A549 (cell line): ENCODE measurements around the gene PTGER2.

Source experiments
- CBX8 ChIP-seq: fragments of 200-600 bp; sonication (generic); IDR thresholded peaks from 2 replicates; pipeline ENCODE4 v1.6.1; 2016
- CHD2 ChIP-seq: fragments of 150-350 bp; IDR thresholded peaks from 2 replicates; pipeline ENCODE4 v1.6.1; 2014; ENCODE audit warnings: low read length; ENCODE audit not compliant: partially characterized antibody
- PHF8 ChIP-seq: fragments of 200-600 bp; sonication (generic); IDR thresholded peaks from 2 replicates; pipeline ENCODE4 v1.6.1; 2016; ENCODE audit warnings: low read depth, mild to moderate bottlenecking, antibody characterized with exemption, moderate library complexity, borderline replicate concordance
- POLR2AphosphoS2 ChIP-seq: conservative IDR thresholded peaks from 2 replicates; pipeline ENCODE4 v1.6.1; 2012; ENCODE audit warnings: low read length, improper control_type of control experiment, inconsistent platforms
- RFX5 ChIP-seq: fragments of 450-650 bp; IDR thresholded peaks from 2 replicates; pipeline ENCODE4 v1.7.1; 2014; ENCODE audit warnings: antibody characterized with exemption, mild to moderate bottlenecking, moderate library complexity
- RNF2 ChIP-seq: fragments of 200-600 bp; sonication (generic); IDR thresholded peaks from 2 replicates; pipeline ENCODE4 v1.6.1; 2016; ENCODE audit warnings: low read depth, mild to moderate bottlenecking, antibody characterized with exemption, moderate library complexity, borderline replicate concordance
- SREBF2 ChIP-seq: fragments of 450-650 bp; IDR thresholded peaks from 2 replicates; pipeline ENCODE4 v1.6.1; 2014; ENCODE audit warnings: mild to moderate bottlenecking, moderate library complexity
- TF ChIP-seq, protein P1 (sequence below): fragments of 200-600 bp; sonication (generic); IDR thresholded peaks from 2 replicates; pipeline ENCODE4 v1.6.1; 2016; ENCODE audit warnings: antibody characterized with exemption, mild to moderate bottlenecking, moderate library complexity
- TF ChIP-seq, protein P2 (sequence below): fragments of >200 bp; sonication (Bioruptor Twin); formaldehyde crosslinking; IDR thresholded peaks from 3 replicates; pipeline ENCODE4 v1.5.1; 2016
- TF ChIP-seq, protein P3 (sequence below): fragments of 450-650 bp; IDR thresholded peaks from 2 replicates; pipeline ENCODE4 v1.6.1; 2014; ENCODE audit warnings: antibody characterized with exemption
- TF ChIP-seq, protein P4 (sequence below): IDR thresholded peaks from 2 replicates; pipeline ENCODE4 v1.6.1; 2012
- TF ChIP-seq, protein P5 (sequence below): fragments of 150-350 bp; IDR thresholded peaks from 2 replicates; pipeline ENCODE4 v1.6.1; 2014; ENCODE audit warnings: low read depth, mild to moderate bottlenecking, low read length

DNA sequence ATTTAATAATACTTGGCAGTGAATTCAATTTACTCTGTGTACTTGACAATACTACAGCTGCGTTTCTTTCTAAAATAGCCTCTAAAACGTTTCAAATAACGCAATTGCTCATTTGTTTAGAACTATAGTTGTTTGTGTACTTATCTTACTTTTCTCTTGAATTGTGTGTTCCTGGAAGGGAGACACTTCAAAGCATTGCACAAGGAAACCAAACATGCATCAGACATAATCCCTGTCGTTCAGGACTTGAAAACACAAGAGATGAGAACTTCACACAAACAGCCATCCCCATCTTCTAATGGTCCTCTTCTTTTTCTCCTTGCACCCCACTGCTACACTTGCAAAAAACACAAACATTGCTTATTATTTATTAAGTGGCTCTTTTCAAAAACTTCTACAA, 38.5 kb downstream of the PTGER2 start:
- TF ChIP-seq SREBF2 (no peak), POLR2AphosphoS2 (no peak), CBX8 (no peak), RFX5 (no peak), RNF2 (no peak), CHD2 (no peak), PHF8 (no peak)
- TF ChIP-seq, protein P1, sequence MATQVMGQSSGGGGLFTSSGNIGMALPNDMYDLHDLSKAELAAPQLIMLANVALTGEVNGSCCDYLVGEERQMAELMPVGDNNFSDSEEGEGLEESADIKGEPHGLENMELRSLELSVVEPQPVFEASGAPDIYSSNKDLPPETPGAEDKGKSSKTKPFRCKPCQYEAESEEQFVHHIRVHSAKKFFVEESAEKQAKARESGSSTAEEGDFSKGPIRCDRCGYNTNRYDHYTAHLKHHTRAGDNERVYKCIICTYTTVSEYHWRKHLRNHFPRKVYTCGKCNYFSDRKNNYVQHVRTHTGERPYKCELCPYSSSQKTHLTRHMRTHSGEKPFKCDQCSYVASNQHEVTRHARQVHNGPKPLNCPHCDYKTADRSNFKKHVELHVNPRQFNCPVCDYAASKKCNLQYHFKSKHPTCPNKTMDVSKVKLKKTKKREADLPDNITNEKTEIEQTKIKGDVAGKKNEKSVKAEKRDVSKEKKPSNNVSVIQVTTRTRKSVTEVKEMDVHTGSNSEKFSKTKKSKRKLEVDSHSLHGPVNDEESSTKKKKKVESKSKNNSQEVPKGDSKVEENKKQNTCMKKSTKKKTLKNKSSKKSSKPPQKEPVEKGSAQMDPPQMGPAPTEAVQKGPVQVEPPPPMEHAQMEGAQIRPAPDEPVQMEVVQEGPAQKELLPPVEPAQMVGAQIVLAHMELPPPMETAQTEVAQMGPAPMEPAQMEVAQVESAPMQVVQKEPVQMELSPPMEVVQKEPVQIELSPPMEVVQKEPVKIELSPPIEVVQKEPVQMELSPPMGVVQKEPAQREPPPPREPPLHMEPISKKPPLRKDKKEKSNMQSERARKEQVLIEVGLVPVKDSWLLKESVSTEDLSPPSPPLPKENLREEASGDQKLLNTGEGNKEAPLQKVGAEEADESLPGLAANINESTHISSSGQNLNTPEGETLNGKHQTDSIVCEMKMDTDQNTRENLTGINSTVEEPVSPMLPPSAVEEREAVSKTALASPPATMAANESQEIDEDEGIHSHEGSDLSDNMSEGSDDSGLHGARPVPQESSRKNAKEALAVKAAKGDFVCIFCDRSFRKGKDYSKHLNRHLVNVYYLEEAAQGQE, result no peak
- TF ChIP-seq, protein P2, sequence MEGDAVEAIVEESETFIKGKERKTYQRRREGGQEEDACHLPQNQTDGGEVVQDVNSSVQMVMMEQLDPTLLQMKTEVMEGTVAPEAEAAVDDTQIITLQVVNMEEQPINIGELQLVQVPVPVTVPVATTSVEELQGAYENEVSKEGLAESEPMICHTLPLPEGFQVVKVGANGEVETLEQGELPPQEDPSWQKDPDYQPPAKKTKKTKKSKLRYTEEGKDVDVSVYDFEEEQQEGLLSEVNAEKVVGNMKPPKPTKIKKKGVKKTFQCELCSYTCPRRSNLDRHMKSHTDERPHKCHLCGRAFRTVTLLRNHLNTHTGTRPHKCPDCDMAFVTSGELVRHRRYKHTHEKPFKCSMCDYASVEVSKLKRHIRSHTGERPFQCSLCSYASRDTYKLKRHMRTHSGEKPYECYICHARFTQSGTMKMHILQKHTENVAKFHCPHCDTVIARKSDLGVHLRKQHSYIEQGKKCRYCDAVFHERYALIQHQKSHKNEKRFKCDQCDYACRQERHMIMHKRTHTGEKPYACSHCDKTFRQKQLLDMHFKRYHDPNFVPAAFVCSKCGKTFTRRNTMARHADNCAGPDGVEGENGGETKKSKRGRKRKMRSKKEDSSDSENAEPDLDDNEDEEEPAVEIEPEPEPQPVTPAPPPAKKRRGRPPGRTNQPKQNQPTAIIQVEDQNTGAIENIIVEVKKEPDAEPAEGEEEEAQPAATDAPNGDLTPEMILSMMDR, result no peak
- TF ChIP-seq, protein P3, sequence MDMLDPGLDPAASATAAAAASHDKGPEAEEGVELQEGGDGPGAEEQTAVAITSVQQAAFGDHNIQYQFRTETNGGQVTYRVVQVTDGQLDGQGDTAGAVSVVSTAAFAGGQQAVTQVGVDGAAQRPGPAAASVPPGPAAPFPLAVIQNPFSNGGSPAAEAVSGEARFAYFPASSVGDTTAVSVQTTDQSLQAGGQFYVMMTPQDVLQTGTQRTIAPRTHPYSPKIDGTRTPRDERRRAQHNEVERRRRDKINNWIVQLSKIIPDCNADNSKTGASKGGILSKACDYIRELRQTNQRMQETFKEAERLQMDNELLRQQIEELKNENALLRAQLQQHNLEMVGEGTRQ, result no peak
- TF ChIP-seq, protein P4, sequence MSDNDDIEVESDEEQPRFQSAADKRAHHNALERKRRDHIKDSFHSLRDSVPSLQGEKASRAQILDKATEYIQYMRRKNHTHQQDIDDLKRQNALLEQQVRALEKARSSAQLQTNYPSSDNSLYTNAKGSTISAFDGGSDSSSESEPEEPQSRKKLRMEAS, result no peak
- TF ChIP-seq, protein P5, sequence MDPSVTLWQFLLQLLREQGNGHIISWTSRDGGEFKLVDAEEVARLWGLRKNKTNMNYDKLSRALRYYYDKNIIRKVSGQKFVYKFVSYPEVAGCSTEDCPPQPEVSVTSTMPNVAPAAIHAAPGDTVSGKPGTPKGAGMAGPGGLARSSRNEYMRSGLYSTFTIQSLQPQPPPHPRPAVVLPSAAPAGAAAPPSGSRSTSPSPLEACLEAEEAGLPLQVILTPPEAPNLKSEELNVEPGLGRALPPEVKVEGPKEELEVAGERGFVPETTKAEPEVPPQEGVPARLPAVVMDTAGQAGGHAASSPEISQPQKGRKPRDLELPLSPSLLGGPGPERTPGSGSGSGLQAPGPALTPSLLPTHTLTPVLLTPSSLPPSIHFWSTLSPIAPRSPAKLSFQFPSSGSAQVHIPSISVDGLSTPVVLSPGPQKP, result no peak
